H1 (cell line): Measurements from ENCODE around the gene GPATCH4. TPM values are rescaled to one million over a fixed set of nuclear protein-coding genes. Genes with fewer than 3 reads are reported as not detected.

Experiments
- CTCF ChIA-PET: fragments of 300-600 bp; sonication (Branson Sonifier 250); formaldehyde crosslinking; loops from one replicate; lab custom pipeline; 2021; ENCODE audit not compliant: partially characterized antibody; lab: Charles Lee
- POLR2A ChIA-PET: fragments of 300-600 bp; sonication (Branson Sonifier 250); formaldehyde crosslinking; loops from one replicate; lab custom pipeline; 2021; ENCODE audit warnings: inconsistent platforms; ENCODE audit not compliant: partially characterized antibody; lab: Charles Lee
- DNase-seq, 2 experiments: peaks; one replicate each; pipeline versions ENCODE4 v3.0.0 to v3.0.0-alpha.2; 2010 to 2022; ENCODE audit warnings: low spot score in 2 of 2, low read depth in 1 of 2, mixed read lengths in 1 of 2
- FAIRE-seq: peaks from 2 replicates; lab custom pipeline; 2011; peaks lifted over from hg19 to GRCh38; lab: Jason Lieb, UNC
- H2AFZ ChIP-seq: 2 replicates; pipeline ENCODE4 v1.8.1; 2012; ENCODE audit warnings: low read length, inconsistent platforms
- H2AK5ac ChIP-seq: 2 replicates; pipeline ENCODE4 v1.6.1; 2013; ENCODE audit warnings: low read depth, low read length
- H2BK120ac ChIP-seq: replicated peaks from 2 replicates; pipeline ENCODE3; 2013; ENCODE audit warnings: low read depth, low read length, inconsistent platforms
- H2BK12ac ChIP-seq: 2 replicates; pipeline ENCODE4 v1.6.1; 2013; ENCODE audit warnings: low read depth, low read length
- H2BK15ac ChIP-seq: 2 replicates; pipeline ENCODE4 v1.6.1; 2013; ENCODE audit warnings: low read length
- H2BK20ac ChIP-seq: 2 replicates; pipeline ENCODE4 v1.6.1; 2013; ENCODE audit warnings: low read length
- H2BK5ac ChIP-seq: 2 replicates; pipeline ENCODE4 v1.6.1; 2013; ENCODE audit warnings: low read depth, low read length
- H3K14ac ChIP-seq: 2 replicates; pipeline ENCODE4 v1.6.1; 2013; ENCODE audit warnings: inconsistent platforms; ENCODE audit not compliant: insufficient read length
- H3K18ac ChIP-seq: 2 replicates; pipeline ENCODE4 v1.6.1; 2013; ENCODE audit warnings: low read length; ENCODE audit errors: extremely low read depth
- H3K23ac ChIP-seq: 2 replicates; pipeline ENCODE4 v1.6.1; 2013; ENCODE audit warnings: inconsistent platforms; ENCODE audit not compliant: insufficient read length
- H3K23me2 ChIP-seq: 2 replicates; pipeline ENCODE4 v1.6.1; 2013; ENCODE audit warnings: low read depth, low read length
- H3K27ac ChIP-seq: 2 replicates; pipeline ENCODE4 v1.6.1; 2011; ENCODE audit warnings: low read depth, low read length, inconsistent platforms
- H3K27me3 ChIP-seq, 4 experiments: replicated peaks in 1 of 4; 1 replicate in 1 of 4; 2 replicates in 3 of 4; pipeline versions ENCODE4 v1.6.1 to v1.8.1; 2011 to 2013; ENCODE audit warnings: low read length in 3 of 4, mild to moderate bottlenecking in 3 of 4, inconsistent platforms in 2 of 4, mixed read lengths in 2 of 4, moderate library complexity in 1 of 4; ENCODE audit not compliant: control insufficient read depth in 3 of 4, insufficient read depth in 3 of 4; ENCODE audit errors: extremely low read depth in 1 of 4
- H3K36me3 ChIP-seq, 4 experiments: 2 replicates each; pipeline versions ENCODE4 v1.6.1 to v1.8.1; 2011 to 2013; ENCODE audit warnings: mild to moderate bottlenecking in 4 of 4, low read length in 3 of 4, moderate library complexity in 2 of 4, control low read depth in 1 of 4, inconsistent platforms in 1 of 4; ENCODE audit not compliant: insufficient read depth in 4 of 4, control insufficient read depth in 2 of 4
- H3K4ac ChIP-seq: replicated peaks from 2 replicates; pipeline ENCODE3; 2013; ENCODE audit warnings: low read length, low read depth, mixed read lengths, inconsistent platforms; ENCODE audit not compliant: insufficient read length
- H3K4me1 ChIP-seq, 4 experiments: replicated peaks in 1 of 4; 1 replicate in 1 of 4; 2 replicates in 3 of 4; pipeline versions ENCODE4 v1.6.1 to v1.8.1; 2011 to 2013; ENCODE audit warnings: low read length in 3 of 4, inconsistent platforms in 2 of 4, mixed read lengths in 1 of 4; ENCODE audit not compliant: insufficient read depth in 4 of 4, control insufficient read depth in 3 of 4
- H3K4me2 ChIP-seq, 2 experiments: 2 replicates each; pipeline versions ENCODE4 v1.6.1 to v1.8.1; 2011 to 2013; ENCODE audit warnings: low read depth in 2 of 2, low read length in 2 of 2, control low read depth in 1 of 2, inconsistent platforms in 1 of 2, mild to moderate bottlenecking in 1 of 2; ENCODE audit not compliant: insufficient read depth in 1 of 2
- H3K4me3 ChIP-seq, 4 experiments: fragments of 200-600, 300-600 bp in 1 of 4; sonication (generic), shearing (Covaris generic), sonication (Bioruptor Twin) in 1 of 4; 2 replicates each; pipeline versions ENCODE4 v1.5.1 to v1.8.1; 2011 to 2016; ENCODE audit warnings: low read length in 4 of 4, low read depth in 3 of 4, control low read depth in 2 of 4, inconsistent platforms in 2 of 4, mild to moderate bottlenecking in 2 of 4, mixed read lengths in 1 of 4, moderate library complexity in 1 of 4; ENCODE audit not compliant: insufficient read depth in 2 of 4; ENCODE audit errors: extremely low read depth in 1 of 4
- H3K56ac ChIP-seq: replicated peaks from 2 replicates; pipeline ENCODE3; 2013; ENCODE audit warnings: low read depth, mild to moderate bottlenecking, mixed read lengths, low read length, inconsistent platforms; ENCODE audit not compliant: insufficient read length
- H3K79me1 ChIP-seq: 2 replicates; pipeline ENCODE4 v1.6.1; 2013; ENCODE audit warnings: low read depth, low read length, control low read depth
- H3K79me2 ChIP-seq, 2 experiments: 2 replicates each; pipeline versions ENCODE4 v1.6.1 to v1.8.1; 2012 to 2013; ENCODE audit warnings: low read length in 2 of 2, mild to moderate bottlenecking in 2 of 2, inconsistent platforms in 1 of 2; ENCODE audit not compliant: insufficient read depth in 2 of 2, control insufficient read depth in 1 of 2
- H3K9ac ChIP-seq, 4 experiments: replicated peaks in 1 of 4; 1 replicate in 1 of 4; 2 replicates in 3 of 4; pipeline versions ENCODE4 v1.6.1 to v1.8.1; 2011 to 2013; ENCODE audit warnings: low read depth in 3 of 4, low read length in 3 of 4, control low read depth in 2 of 4, mild to moderate bottlenecking in 2 of 4, moderate library complexity in 2 of 4, inconsistent platforms in 1 of 4; ENCODE audit errors: extremely low read depth in 1 of 4
- H3K9me3 ChIP-seq, 2 experiments: 2 replicates each; pipeline versions ENCODE4 v1.6.1 to v1.8.1; 2012 to 2013; ENCODE audit warnings: mild to moderate bottlenecking in 2 of 2, moderate library complexity in 2 of 2, control low read depth in 1 of 2, inconsistent platforms in 1 of 2, low read depth in 1 of 2, low read length in 1 of 2, mixed read lengths in 1 of 2; ENCODE audit not compliant: insufficient read depth in 2 of 2
- H4K20me1 ChIP-seq, 2 experiments: replicated peaks in 1 of 2; 2 replicates each; pipeline versions ENCODE3 to v1.8.1; 2011 to 2013; ENCODE audit warnings: inconsistent platforms in 2 of 2, low read length in 2 of 2, mild to moderate bottlenecking in 1 of 2; ENCODE audit not compliant: insufficient read depth in 2 of 2, control insufficient read depth in 1 of 2
- H4K5ac ChIP-seq: 2 replicates; pipeline ENCODE4 v1.6.1; 2013; ENCODE audit warnings: low read length, low read depth, mixed read lengths, inconsistent platforms; ENCODE audit not compliant: insufficient read length
- H4K8ac ChIP-seq: 2 replicates; pipeline ENCODE4 v1.8.0; 2013; ENCODE audit warnings: mild to moderate bottlenecking, moderate library complexity, low read length, inconsistent platforms; ENCODE audit not compliant: insufficient read depth; ENCODE audit errors: extremely low read depth
- H4K91ac ChIP-seq: replicated peaks from 2 replicates; pipeline ENCODE3; 2013; ENCODE audit warnings: low read length, mixed read lengths, inconsistent platforms; ENCODE audit not compliant: insufficient read length
- BACH1 ChIP-seq: IDR thresholded peaks from 2 replicates; pipeline ENCODE4 v1.6.1; 2012; ENCODE audit warnings: low read length, improper control_type of control experiment
- CBX8 ChIP-seq: fragments of 300-800, 300-1000 bp; sonication (generic); IDR thresholded peaks from 2 replicates; pipeline ENCODE4 v1.7.1; 2016; ENCODE audit warnings: low read depth, low read length, borderline replicate concordance
- CREB1 ChIP-seq: IDR thresholded peaks from 2 replicates; pipeline ENCODE4 v1.6.1; 2012; ENCODE audit warnings: inconsistent platforms
- HDAC2 ChIP-seq, 2 experiments: fragments of 300-600 bp in 1 of 2; sonication (generic) in 1 of 2; IDR thresholded peaks; 2 replicates each; pipeline ENCODE4 v1.6.1; 2011 to 2012; ENCODE audit warnings: low read depth in 2 of 2, low read length in 2 of 2, mild to moderate bottlenecking in 2 of 2, moderate library complexity in 2 of 2, borderline replicate concordance in 1 of 2, inconsistent platforms in 1 of 2
- JUND ChIP-seq: IDR thresholded peaks from 2 replicates; pipeline ENCODE4 v1.6.1; 2011; ENCODE audit warnings: mild to moderate bottlenecking, improper control_type of control experiment, low read length
- POLR2A ChIP-seq, 2 experiments: IDR thresholded peaks; 1 replicate in 1 of 2; 2 replicates in 1 of 2; pipeline ENCODE4 v1.6.1; 2011; ENCODE audit warnings: low read depth in 2 of 2, low read length in 2 of 2, mild to moderate bottlenecking in 2 of 2; ENCODE audit errors: control extremely low read depth in 1 of 2
- RFX5 ChIP-seq: IDR thresholded peaks from 2 replicates; pipeline ENCODE4 v1.6.1; 2011; ENCODE audit warnings: low read depth, low read length, improper control_type of control experiment, borderline replicate concordance
- RXRA ChIP-seq: IDR thresholded peaks from 2 replicates; pipeline ENCODE4 v1.6.1; 2011; ENCODE audit warnings: low read depth, mild to moderate bottlenecking, low read length, moderate library complexity; ENCODE audit not compliant: insufficient read depth
- SIN3A ChIP-seq, 2 experiments: IDR thresholded peaks in 1 of 2; conservative IDR thresholded peaks in 1 of 2; 2 replicates each; pipeline ENCODE4 v1.6.1; 2011 to 2012; ENCODE audit warnings: low read length in 2 of 2, improper control_type of control experiment in 1 of 2, low read depth in 1 of 2, mild to moderate bottlenecking in 1 of 2
- SIX5 ChIP-seq: IDR thresholded peaks from 2 replicates; pipeline ENCODE4 v1.6.1; 2011; ENCODE audit warnings: mild to moderate bottlenecking, low read depth, low read length
- SP4 ChIP-seq: IDR thresholded peaks from 2 replicates; pipeline ENCODE4 v1.6.1; 2012; ENCODE audit warnings: low read length, inconsistent platforms
- WGBS, 2 experiments: shearing (Covaris generic) in 1 of 2; methylation state at CpG; one replicate each; pipeline versions ENCODE4 v1.1.6 to v1.1.7; 2013 to 2015; ENCODE audit warnings: low lambda C conversion rate in 2 of 2, mixed read lengths in 2 of 2, inconsistent platforms in 1 of 2, low coverage in 1 of 2, missing lambda C conversion rate in 1 of 2; ENCODE audit not compliant: insufficient replicate concordance in 2 of 2, insufficient coverage in 1 of 2, insufficient read length in 1 of 2; ENCODE audit errors: extremely low coverage in 1 of 2, missing lambda C conversion rate in 1 of 2; 5-methylcytosine and 5-hydroxymethylcytosine counted together
- polyA plus RNA-seq, 7 experiments: library from polyadenylated mRNA; depleted of rRNA in 3 of 7; stranded (reverse) in 5 of 7; unstranded in 2 of 7; fragments of >200 nt in 5 of 7; fragments of 200-250 nt in 2 of 7; gene quantifications; 1 replicate in 5 of 7; 2 replicates in 1 of 7; 4 replicates in 1 of 7; pipeline versions ENCODE4 v1.2.1 to v1.2.3, GENCODE V29; 2011 to 2013; ENCODE audit warnings: missing spikeins in 2 of 7, mixed read lengths in 2 of 7
- total RNA-seq: library from RNA; stranded (reverse); fragmentation: NEBNext Ultra II Directional; extraction: Animal tissue kit (Norgen Biotek cat#: 25700); gene quantifications from 2 replicates; pipeline ENCODE4 v1.2.1, GENCODE V29; 2021
- TF ChIP-seq, protein P1 (sequence below): IDR thresholded peaks from 2 replicates; pipeline ENCODE4 v1.6.1; 2012; ENCODE audit warnings: inconsistent platforms

Gene GPATCH4
- total and polyA plus RNA-seq, 2 of the 8 experiments (the other 6 are each of a cell fraction or from before 2014, with no cell fraction given) = 20.5 to 47.9 TPM

DNA sequence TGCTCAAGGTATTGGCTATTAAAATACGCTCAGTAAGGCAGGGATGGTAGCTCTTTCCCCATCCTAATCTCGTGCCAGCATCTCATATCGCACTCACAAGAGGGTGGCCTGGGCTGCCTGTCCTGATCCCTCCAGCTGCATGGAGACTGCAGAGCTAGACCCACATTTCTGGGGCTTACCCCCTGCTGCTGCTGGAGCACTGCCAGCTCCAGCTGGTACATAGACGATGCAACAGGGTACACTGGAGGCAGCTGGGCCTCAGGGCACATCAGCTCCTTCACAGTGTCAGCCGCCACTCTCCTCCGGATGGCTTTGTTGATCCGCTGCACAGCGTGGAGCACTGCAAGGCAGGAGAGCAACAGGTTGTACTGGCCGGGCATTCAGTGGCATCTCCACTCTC is 44.9 kb downstream of the GPATCH4 start:
- Histone ChIP-seq H2BK5ac (no peak overlapping the region), H3K36me3 (peaks cover 7 to 24% (median 17%) of the 10 kb centered on the region in 4 experiments; a peak in 6 of 8 replicates), H4K8ac (no peak overlapping the region), H3K56ac (no peak overlapping the region), H3K23ac (no peak overlapping the region), H4K91ac (no peak overlapping the region), H3K79me1 (no peaks in the 10 kb centered on the region), H2BK120ac (no peak overlapping the region), H3K4ac (no peak overlapping the region), H2BK12ac (no peak overlapping the region), H4K20me1 (peaks cover 0 to 3% of the 10 kb centered on the region in 2 experiments), H3K18ac (no peak overlapping the region), H3K79me2 (no peaks in the 10 kb centered on the region), H3K14ac (no peak overlapping the region), H3K27me3 (no peaks in the 10 kb centered on the region), H3K4me2 (no peak overlapping the region), H2AK5ac (no peak overlapping the region), H3K4me3 (no peak overlapping the region), H4K5ac (no peak overlapping the region), H3K9me3 (no peaks in the 10 kb centered on the region), H2BK15ac (no peak overlapping the region), H3K23me2 (no peaks in the 10 kb centered on the region), H3K27ac (no peak overlapping the region), H3K9ac (no peak overlapping the region), H2BK20ac (no peak overlapping the region), H3K4me1 (no peaks in the 10 kb centered on the region), H2AFZ (no peak overlapping the region)
- FAIRE-seq = no peak
- no peak for DNase-seq
- 80% methylated on average over 9 of the region's 9 CpGs; no CpG with 5 or more reads in 1 of the 2 experiments for WGBS, 2 experiments
- ChIA-PET CTCF (interaction anchor here (1.5 to 2.5 kb wide), 3 partner anchors 11 to 90 kb away, joined by 3 to 6 read pairs (median 6); no protein-coding TSS in a partner anchor), POLR2A (interaction anchor here (1.0 to 2.3 kb wide), 3 partner anchors 13 to 42 kb away, joined by 3 to 7 read pairs (median 3); no protein-coding TSS in a partner anchor)
- TF ChIP-seq SIX5 (no peak), SP4 (no peak), POLR2A (IDR thresholded peaks at IDR 0.05; ENCODE audit: control extremely low read depth in 1 of 2, low read depth in 2 of 2, low read length in 2 of 2) (no peak), CBX8 (no peak), CREB1 (no peak), SIN3A (conservative IDR thresholded peaks at IDR 0.05 in 1 of 2, IDR thresholded peaks at IDR 0.05 in 1 of 2; ENCODE audit: low read depth in 1 of 2, low read length in 2 of 2) (no peak), JUND (no peak), BACH1 (no peak), RFX5 (no peak), HDAC2 (IDR thresholded peaks at IDR 0.05; ENCODE audit: borderline replicate concordance in 1 of 2, low read depth in 2 of 2, low read length in 2 of 2) (no peak), RXRA (no peak)
- TF ChIP-seq, protein P1, sequence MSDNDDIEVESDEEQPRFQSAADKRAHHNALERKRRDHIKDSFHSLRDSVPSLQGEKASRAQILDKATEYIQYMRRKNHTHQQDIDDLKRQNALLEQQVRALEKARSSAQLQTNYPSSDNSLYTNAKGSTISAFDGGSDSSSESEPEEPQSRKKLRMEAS = no peak
